Psoas muscle (tissue), 8 donors: ENCODE results near the gene ACOXL. TPM values are rescaled to one million over a fixed set of nuclear protein-coding genes. Genes with fewer than 3 reads are reported as not detected.

ENCODE experiments used
- ATAC-seq, 4 donors: fragments of 200-7000 bp; cut with Tn5 transposase; one replicate each; pipeline ENCODE4 v1.9.1; 2020; ENCODE audit warnings: moderate library complexity in 3 of 4, mild to moderate bottlenecking in 2 of 4
- DNase-seq, 2 donors: peaks; one replicate each; pipeline ENCODE4 v3.0.0-alpha.2; 2020
- H3K27ac ChIP-seq: fragments of 200-600 bp; one replicate; pipeline ENCODE4 v1.8.0; 2022
- H3K27me3 ChIP-seq, 3 donors: fragments of 200-600 bp in 1 of 3; one replicate each; pipeline versions ENCODE4 v1.6.1 to v1.8.0; 2013 to 2022; ENCODE audit warnings: low read length in 2 of 3, mild to moderate bottlenecking in 2 of 3, moderate library complexity in 1 of 3; ENCODE audit not compliant: insufficient read depth in 3 of 3
- H3K36me3 ChIP-seq, 2 donors: fragments of 200-600 bp in 1 of 2; one replicate each; pipeline versions ENCODE4 v1.6.1 to v1.8.0; 2013 to 2022; ENCODE audit warnings: low read depth in 1 of 2, mild to moderate bottlenecking in 1 of 2, moderate library complexity in 1 of 2; ENCODE audit not compliant: insufficient read depth in 1 of 2
- H3K4me1 ChIP-seq: fragments of 200-600 bp; one replicate; pipeline ENCODE4 v1.8.0; 2022
- H3K4me3 ChIP-seq: fragments of 200-600 bp; one replicate; pipeline ENCODE4 v1.8.0; 2022; ENCODE audit warnings: mild to moderate bottlenecking
- H3K9me3 ChIP-seq: fragments of 200-600 bp; one replicate; pipeline ENCODE4 v1.8.0; 2022
- WGBS, 3 donors: extraction: QIAGEN DNeasy Blood & Tissue Kit; methylation state at CpG; one replicate each; pipeline versions ENCODE4 v1.1.6 to v1.1.7; 2013; 5-methylcytosine and 5-hydroxymethylcytosine counted together
- intact Hi-C, 2 donors: fragments of 100-400 bp; cut with DNase I; formaldehyde crosslinking; loops; one replicate each; pipeline versions ENCODE4 v1.11.0 to v1.14.2; 2022
- polyA plus RNA-seq, 3 donors: library from polyadenylated mRNA; stranded (reverse); fragments of 200-250 nt; gene quantifications; one replicate each; pipeline ENCODE4 v1.2.3, GENCODE V29; 2013
- total RNA-seq, 4 donors: library from RNA; stranded (reverse); fragmentation: NEBNext Ultra II Directional in 2 of 4; extraction: Animal tissue kit (Norgen Biotek cat#: 25700) in 2 of 4; gene quantifications; one replicate each; pipeline versions ENCODE4 v1.2.1 to v1.2.4, GENCODE V29; 2021 to 2023
- TF ChIP-seq, protein P1 (sequence below): fragments of 200-600 bp; IDR thresholded peaks from one replicate; pipeline ENCODE4 v1.8.0; 2022; ENCODE audit warnings: antibody characterized with exemption
- donor health status: healthy with polysubstance abuse.
- donor health status: DM: no; HTN: no; CAD: no; lungs with moderate emphysema.
- donor health status: Bipolar disorder and iron deficiency.
- donor health status: healthy.
- donor health status: DM: yes; HTN: yes; CAD: no.
- donor health status: DM: no; HTN: no; CAD: no.
- donor health status: DM: no; HTN: no; CAD: no.
- donor health status: DM: yes; HTN: yes; CAD: no.

ACOXL gene
- total and polyA plus RNA-seq, 7 donors: 0.01 TPM; not detected in 6

DNA sequence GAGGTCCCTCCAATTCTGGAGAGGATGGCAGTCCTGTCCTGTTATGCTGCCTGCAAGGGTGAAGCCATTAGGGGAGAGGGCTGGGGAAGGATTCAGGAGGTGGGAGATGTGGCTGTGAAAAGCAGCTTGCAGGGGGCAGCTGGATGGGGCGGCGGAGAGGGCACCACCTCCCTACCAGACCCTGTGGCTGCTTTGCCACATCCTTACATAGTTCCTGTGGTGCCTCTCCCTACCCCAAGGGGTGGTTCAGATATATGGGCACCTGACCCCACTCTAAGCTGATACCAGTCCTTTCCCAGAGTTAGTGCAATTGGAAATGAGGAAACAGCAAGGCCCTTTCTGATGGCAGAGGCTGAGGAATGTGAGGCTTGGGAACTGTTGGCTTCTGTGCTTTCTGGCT, 6.1 kb upstream of the ACOXL start:
- TF ChIP-seq, protein P1, sequence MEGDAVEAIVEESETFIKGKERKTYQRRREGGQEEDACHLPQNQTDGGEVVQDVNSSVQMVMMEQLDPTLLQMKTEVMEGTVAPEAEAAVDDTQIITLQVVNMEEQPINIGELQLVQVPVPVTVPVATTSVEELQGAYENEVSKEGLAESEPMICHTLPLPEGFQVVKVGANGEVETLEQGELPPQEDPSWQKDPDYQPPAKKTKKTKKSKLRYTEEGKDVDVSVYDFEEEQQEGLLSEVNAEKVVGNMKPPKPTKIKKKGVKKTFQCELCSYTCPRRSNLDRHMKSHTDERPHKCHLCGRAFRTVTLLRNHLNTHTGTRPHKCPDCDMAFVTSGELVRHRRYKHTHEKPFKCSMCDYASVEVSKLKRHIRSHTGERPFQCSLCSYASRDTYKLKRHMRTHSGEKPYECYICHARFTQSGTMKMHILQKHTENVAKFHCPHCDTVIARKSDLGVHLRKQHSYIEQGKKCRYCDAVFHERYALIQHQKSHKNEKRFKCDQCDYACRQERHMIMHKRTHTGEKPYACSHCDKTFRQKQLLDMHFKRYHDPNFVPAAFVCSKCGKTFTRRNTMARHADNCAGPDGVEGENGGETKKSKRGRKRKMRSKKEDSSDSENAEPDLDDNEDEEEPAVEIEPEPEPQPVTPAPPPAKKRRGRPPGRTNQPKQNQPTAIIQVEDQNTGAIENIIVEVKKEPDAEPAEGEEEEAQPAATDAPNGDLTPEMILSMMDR: no peak
- Histone ChIP-seq H3K27ac (no peak overlapping the region), H3K4me1 (no peaks in the 10 kb centered on the region), H3K36me3 (no peaks in the 10 kb centered on the region), H3K9me3 (no peaks in the 10 kb centered on the region), H3K4me3 (no peak overlapping the region), H3K27me3 (peaks cover 0 to 5% (median 0%) of the 10 kb centered on the region in 3 donors)
- ATAC-seq (no peak), DNase-seq (no peak)
- intact Hi-C loops: no loop called here
- 91 to 100% (median 94%) methylated on average over 2 of the region's 2 CpGs for WGBS, 3 donors

DNA sequence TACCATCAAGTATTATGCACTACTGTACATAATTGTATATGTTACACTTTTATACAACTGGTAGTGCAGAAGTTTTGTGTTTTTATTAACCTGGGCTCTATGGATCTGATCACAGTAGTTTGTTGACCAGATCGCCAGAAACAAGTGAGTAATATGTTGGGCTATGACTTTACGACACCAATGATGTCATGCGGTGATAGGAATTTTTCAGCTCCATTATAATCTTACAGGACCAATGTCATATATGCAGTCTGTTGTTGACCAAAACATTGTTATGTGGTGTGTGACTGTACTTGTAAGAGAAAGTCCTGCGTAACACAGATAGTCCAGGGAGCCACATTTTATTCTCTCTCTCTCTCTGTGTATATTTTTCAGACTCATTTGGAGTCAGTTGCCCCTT, 4.5 kb upstream of the ACOXL start:
- 90 to 96% (median 92%) methylated on average over 4 of the region's 4 CpGs for WGBS, 3 donors
- no peak for ATAC-seq
- intact Hi-C loops: no loop called here

DNA sequence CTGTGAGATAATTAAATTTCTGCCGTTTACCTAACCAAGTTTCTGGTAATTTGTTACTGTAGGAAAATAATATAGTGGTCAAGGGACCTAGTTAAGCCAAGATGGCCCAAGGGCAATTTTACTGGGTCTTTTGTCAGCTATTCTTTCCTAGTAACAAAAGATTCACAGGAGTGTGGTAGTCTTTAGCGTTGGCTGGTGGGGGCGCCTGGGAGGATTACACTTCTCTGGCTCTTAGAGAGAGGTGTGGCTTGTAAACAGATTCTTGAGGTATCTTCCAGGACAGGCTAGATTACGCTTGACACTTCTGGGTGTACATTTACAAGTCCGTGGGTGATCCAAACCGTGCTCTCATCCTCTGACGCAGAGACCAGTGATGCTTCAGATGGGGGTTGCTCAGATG, 3.3 kb upstream of the ACOXL start:
- DNase-seq (no peak), ATAC-seq (no peak)
- Histone ChIP-seq H3K9me3 (no peaks in the 10 kb centered on the region), H3K27me3 (peaks cover 0 to 33% (median 14%) of the 10 kb centered on the region in 3 donors), H3K36me3 (no peaks in the 10 kb centered on the region), H3K4me1 (peaks cover 5% of the 10 kb centered on the region), H3K4me3 (no peak overlapping the region), H3K27ac (no peak overlapping the region)
- TF ChIP-seq, protein P1: no peak
- 63 to 79% (median 66%) methylated on average over 7 of the region's 7 CpGs for whole genome bisulfite sequencing, 3 donors
- intact Hi-C loops: no loop called here

More for the DNA sequence above, 4.5 kb upstream of the ACOXL start:
- no peaks in the 10 kb centered on the region for H3K36me3 ChIP-seq
- no peak overlapping the region for H3K27ac ChIP-seq
- TF ChIP-seq, protein P1: no peak
- H3K9me3 ChIP-seq: no peaks in the 10 kb centered on the region
- DNase-seq: no peak
- peaks cover 5% of the 10 kb centered on the region for H3K4me1 ChIP-seq
- H3K27me3 ChIP-seq: peaks cover 0 to 21% (median 9%) of the 10 kb centered on the region in 3 donors
- no peak overlapping the region for H3K4me3 ChIP-seq

DNA sequence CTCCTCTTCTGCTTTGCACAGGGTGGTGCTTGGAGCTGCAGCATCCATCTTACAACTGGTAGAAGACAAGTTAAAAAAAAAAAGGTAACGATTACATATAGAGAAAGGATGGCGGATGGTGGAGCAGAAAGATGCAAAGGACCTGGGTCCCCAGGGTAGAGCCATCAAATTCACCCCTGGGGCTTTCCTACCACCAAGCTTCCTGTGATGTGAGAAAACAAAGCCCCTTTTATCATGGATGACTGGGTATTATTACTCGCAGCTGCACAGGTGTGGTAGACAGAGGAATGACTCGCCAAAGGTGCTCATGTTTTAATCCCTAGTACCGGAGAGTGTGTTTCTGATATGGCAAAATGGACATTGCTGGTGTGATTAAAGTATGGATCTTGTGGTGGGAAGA, 1.3 kb upstream of the ACOXL start:
- WGBS, 3 donors: 86 to 93% (median 88%) methylated on average over 5 of the region's 5 CpGs
- peaks cover 5% of the 10 kb centered on the region for H3K4me1 ChIP-seq
- no peak overlapping the region for H3K27ac ChIP-seq
- TF ChIP-seq, protein P1: no peak
- ATAC-seq: no peak
- DNase-seq: no peak
- H3K4me3 ChIP-seq: no peak overlapping the region
- peaks cover 0 to 53% (median 17%) of the 10 kb centered on the region in 3 donors for H3K27me3 ChIP-seq
- intact Hi-C loops: no loop called here
- H3K36me3 ChIP-seq: no peaks in the 10 kb centered on the region
- no peaks in the 10 kb centered on the region for H3K9me3 ChIP-seq

DNA sequence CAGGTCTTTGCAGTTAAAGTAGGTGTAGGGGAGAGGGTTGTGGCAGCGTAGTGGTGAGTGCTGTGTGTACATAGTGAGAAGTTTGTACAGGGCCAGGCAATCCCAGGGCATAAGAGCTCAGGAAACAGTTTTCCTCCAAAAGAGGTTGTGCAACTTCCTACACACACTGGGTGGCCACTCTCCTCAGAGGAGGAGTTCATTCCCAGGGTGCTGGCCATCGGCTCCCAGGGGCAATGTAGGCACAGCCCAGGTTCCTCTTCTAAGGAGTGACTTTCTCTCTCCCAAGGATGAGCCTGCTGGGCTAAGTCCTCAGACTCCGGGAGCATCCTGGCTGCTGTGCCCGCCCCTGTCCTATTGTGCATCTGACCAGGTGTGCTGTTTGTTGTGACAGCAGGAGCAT, 3.0 kb downstream of the ACOXL start:
- no peak overlapping the region for H3K27ac ChIP-seq
- 54 to 59% (median 57%) methylated on average over 4 of the region's 4 CpGs for WGBS, 3 donors
- peaks cover 5% of the 10 kb centered on the region for H3K4me1 ChIP-seq
- no peaks in the 10 kb centered on the region for H3K36me3 ChIP-seq
- ATAC-seq (no peak), DNase-seq (no peak)
- TF ChIP-seq, protein P1: no peak
- no peak overlapping the region for H3K4me3 ChIP-seq
- H3K27me3 ChIP-seq: peaks cover 0 to 80% (median 23%) of the 10 kb centered on the region in 3 donors
- H3K9me3 ChIP-seq: no peaks in the 10 kb centered on the region
- intact Hi-C loops: no loop called here
